HEK293 (cell line): ENCODE data around the gene INSYN1.

ENCODE experiments used
- BCL11A ChIP-seq: fragments of 450-650 bp; formaldehyde crosslinking; IDR thresholded peaks from 2 replicates; pipeline ENCODE4 v1.5.1; 2016; ENCODE audit warnings: low read depth, missing biosample characterization, missing genetic modification characterization
- SETDB1 ChIP-seq: IDR thresholded peaks from one replicate; pipeline ENCODE4 v1.6.1; 2017; ENCODE audit warnings: mild to moderate bottlenecking, low read length, moderate library complexity, mixed read lengths; ENCODE audit not compliant: insufficient read length
- YY1 ChIP-seq: fragments of 450-650 bp; formaldehyde crosslinking; IDR thresholded peaks from 2 replicates; pipeline ENCODE4 v1.5.1; 2018; ENCODE audit warnings: missing biosample characterization, missing genetic modification characterization
- ZNF221 ChIP-seq: fragments of 450-650 bp; formaldehyde crosslinking; IDR thresholded peaks from 2 replicates; pipeline ENCODE4 v1.5.1; 2017; ENCODE audit warnings: missing biosample characterization, missing genetic modification characterization, borderline replicate concordance
- ZNF24 ChIP-seq: fragments of 450-650 bp; formaldehyde crosslinking; IDR thresholded peaks from 2 replicates; pipeline ENCODE4 v1.5.1; 2016; ENCODE audit warnings: missing biosample characterization, missing genetic modification characterization
- ZNF274 ChIP-seq, 2 experiments: fragments of 200-500 bp in 1 of 2; fragments of 450-650 bp in 1 of 2; sonication (Bioruptor generic) in 1 of 2; formaldehyde crosslinking in 1 of 2; IDR thresholded peaks; 2 replicates each; pipeline versions ENCODE4 v1.5.1 to v1.6.1; 2014 to 2016; ENCODE audit warnings: borderline replicate concordance in 1 of 2, inconsistent platforms in 1 of 2, low read length in 1 of 2, missing biosample characterization in 1 of 2, missing genetic modification characterization in 1 of 2
- ZNF837 ChIP-seq: fragments of 450-650 bp; formaldehyde crosslinking; IDR thresholded peaks from 2 replicates; pipeline ENCODE4 v1.5.1; 2016; ENCODE audit warnings: missing biosample characterization, missing genetic modification characterization
- TF ChIP-seq, protein P1 (sequence below): fragments of 450-650 bp; formaldehyde crosslinking; IDR thresholded peaks from 2 replicates; pipeline ENCODE4 v1.5.1; 2016; ENCODE audit warnings: missing biosample characterization, missing genetic modification characterization
- TF ChIP-seq, protein P2 (sequence below): fragments of 450-650 bp; formaldehyde crosslinking; IDR thresholded peaks from 2 replicates; pipeline ENCODE4 v1.5.1; 2016; ENCODE audit warnings: missing biosample characterization, missing genetic modification characterization
- TF ChIP-seq, protein P3 (sequence below): IDR thresholded peaks from 2 replicates; pipeline ENCODE4 v1.6.1; 2011; ENCODE audit warnings: mild to moderate bottlenecking, low read depth, low read length, borderline replicate concordance
- TF ChIP-seq, protein P4 (sequence below): fragments of 450-650 bp; formaldehyde crosslinking; IDR thresholded peaks from 2 replicates; pipeline ENCODE4 v1.5.1; 2016; ENCODE audit warnings: missing biosample characterization, missing genetic modification characterization

DNA sequence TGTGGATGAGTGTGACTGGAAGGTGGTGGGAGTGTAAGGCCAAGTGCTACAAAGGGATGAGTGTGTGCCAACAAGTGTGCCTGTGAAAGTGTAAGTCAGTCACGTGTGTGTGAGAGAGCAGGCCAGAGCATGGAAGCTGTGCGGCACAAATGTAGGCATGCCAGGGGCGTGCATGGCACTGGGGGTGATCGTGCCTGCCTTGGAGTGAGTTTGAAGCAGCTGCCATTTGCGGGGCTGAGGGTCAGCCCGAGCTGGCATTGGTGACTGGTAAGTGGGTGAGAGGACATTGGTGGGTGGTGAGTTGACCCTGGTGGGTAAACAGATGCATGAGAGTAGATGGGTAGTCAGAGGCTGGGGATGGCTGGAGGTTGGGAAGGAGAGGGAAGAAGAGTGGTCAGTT, 44.5 kb downstream of the INSYN1 start:
- TF ChIP-seq, protein P1, sequence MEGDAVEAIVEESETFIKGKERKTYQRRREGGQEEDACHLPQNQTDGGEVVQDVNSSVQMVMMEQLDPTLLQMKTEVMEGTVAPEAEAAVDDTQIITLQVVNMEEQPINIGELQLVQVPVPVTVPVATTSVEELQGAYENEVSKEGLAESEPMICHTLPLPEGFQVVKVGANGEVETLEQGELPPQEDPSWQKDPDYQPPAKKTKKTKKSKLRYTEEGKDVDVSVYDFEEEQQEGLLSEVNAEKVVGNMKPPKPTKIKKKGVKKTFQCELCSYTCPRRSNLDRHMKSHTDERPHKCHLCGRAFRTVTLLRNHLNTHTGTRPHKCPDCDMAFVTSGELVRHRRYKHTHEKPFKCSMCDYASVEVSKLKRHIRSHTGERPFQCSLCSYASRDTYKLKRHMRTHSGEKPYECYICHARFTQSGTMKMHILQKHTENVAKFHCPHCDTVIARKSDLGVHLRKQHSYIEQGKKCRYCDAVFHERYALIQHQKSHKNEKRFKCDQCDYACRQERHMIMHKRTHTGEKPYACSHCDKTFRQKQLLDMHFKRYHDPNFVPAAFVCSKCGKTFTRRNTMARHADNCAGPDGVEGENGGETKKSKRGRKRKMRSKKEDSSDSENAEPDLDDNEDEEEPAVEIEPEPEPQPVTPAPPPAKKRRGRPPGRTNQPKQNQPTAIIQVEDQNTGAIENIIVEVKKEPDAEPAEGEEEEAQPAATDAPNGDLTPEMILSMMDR (tag by site-specific recombination), result no peak
- TF ChIP-seq ZNF837 (tag by site-specific recombination) (no peak), BCL11A (tag by site-specific recombination) (no peak), SETDB1 (no peak), ZNF274 (IDR thresholded peaks at IDR 0.05; ENCODE audit: low read length) (no peak), ZNF274 (tag by site-specific recombination; IDR thresholded peaks at IDR 0.05; ENCODE audit: borderline replicate concordance) (no peak), ZNF221 (tag by site-specific recombination) (no peak), YY1 (tag by site-specific recombination) (no peak), ZNF24 (no peak)
- TF ChIP-seq, protein P2, sequence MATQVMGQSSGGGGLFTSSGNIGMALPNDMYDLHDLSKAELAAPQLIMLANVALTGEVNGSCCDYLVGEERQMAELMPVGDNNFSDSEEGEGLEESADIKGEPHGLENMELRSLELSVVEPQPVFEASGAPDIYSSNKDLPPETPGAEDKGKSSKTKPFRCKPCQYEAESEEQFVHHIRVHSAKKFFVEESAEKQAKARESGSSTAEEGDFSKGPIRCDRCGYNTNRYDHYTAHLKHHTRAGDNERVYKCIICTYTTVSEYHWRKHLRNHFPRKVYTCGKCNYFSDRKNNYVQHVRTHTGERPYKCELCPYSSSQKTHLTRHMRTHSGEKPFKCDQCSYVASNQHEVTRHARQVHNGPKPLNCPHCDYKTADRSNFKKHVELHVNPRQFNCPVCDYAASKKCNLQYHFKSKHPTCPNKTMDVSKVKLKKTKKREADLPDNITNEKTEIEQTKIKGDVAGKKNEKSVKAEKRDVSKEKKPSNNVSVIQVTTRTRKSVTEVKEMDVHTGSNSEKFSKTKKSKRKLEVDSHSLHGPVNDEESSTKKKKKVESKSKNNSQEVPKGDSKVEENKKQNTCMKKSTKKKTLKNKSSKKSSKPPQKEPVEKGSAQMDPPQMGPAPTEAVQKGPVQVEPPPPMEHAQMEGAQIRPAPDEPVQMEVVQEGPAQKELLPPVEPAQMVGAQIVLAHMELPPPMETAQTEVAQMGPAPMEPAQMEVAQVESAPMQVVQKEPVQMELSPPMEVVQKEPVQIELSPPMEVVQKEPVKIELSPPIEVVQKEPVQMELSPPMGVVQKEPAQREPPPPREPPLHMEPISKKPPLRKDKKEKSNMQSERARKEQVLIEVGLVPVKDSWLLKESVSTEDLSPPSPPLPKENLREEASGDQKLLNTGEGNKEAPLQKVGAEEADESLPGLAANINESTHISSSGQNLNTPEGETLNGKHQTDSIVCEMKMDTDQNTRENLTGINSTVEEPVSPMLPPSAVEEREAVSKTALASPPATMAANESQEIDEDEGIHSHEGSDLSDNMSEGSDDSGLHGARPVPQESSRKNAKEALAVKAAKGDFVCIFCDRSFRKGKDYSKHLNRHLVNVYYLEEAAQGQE, result no peak
- TF ChIP-seq, protein P3, sequence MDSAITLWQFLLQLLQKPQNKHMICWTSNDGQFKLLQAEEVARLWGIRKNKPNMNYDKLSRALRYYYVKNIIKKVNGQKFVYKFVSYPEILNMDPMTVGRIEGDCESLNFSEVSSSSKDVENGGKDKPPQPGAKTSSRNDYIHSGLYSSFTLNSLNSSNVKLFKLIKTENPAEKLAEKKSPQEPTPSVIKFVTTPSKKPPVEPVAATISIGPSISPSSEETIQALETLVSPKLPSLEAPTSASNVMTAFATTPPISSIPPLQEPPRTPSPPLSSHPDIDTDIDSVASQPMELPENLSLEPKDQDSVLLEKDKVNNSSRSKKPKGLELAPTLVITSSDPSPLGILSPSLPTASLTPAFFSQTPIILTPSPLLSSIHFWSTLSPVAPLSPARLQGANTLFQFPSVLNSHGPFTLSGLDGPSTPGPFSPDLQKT, result no peak
- TF ChIP-seq, protein P4, sequence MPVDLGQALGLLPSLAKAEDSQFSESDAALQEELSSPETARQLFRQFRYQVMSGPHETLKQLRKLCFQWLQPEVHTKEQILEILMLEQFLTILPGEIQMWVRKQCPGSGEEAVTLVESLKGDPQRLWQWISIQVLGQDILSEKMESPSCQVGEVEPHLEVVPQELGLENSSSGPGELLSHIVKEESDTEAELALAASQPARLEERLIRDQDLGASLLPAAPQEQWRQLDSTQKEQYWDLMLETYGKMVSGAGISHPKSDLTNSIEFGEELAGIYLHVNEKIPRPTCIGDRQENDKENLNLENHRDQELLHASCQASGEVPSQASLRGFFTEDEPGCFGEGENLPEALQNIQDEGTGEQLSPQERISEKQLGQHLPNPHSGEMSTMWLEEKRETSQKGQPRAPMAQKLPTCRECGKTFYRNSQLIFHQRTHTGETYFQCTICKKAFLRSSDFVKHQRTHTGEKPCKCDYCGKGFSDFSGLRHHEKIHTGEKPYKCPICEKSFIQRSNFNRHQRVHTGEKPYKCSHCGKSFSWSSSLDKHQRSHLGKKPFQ (tag by site-specific recombination), result no peak
